Kidney epithelial cell (primary cell): Measurements from ENCODE around the gene NMBR. TPM values are rescaled to one million over a fixed set of nuclear protein-coding genes. Genes with fewer than 3 reads are reported as not detected.
"Not testable (repeated sequence)": the region's sequence is repeated elsewhere in the genome, so short reads cannot be mapped to it uniquely, and the experiment has no call there.

Source experiments
- DNase-seq: peaks from one replicate; pipeline ENCODE4 v3.0.0-alpha.2; 2010; ENCODE audit warnings: low read depth
- H3K27me3 ChIP-seq: 2 replicates; pipeline ENCODE4 v1.6.0; 2011; ENCODE audit warnings: low read length; ENCODE audit not compliant: control insufficient read depth, insufficient read depth
- H3K36me3 ChIP-seq: 2 replicates; pipeline ENCODE4 v1.5.1; 2011; ENCODE audit warnings: low read length; ENCODE audit not compliant: control insufficient read depth, insufficient read depth
- H3K4me3 ChIP-seq: 2 replicates; pipeline ENCODE4 v1.5.1; 2011; ENCODE audit warnings: low read depth, mild to moderate bottlenecking, control low read depth, low read length
- CTCF ChIP-seq: IDR thresholded peaks from 2 replicates; pipeline ENCODE4 v1.5.1; 2011; ENCODE audit warnings: mild to moderate bottlenecking, moderate library complexity, low read length, control low read depth, inconsistent platforms; ENCODE audit not compliant: insufficient read depth, poor library complexity, severe bottlenecking
- total RNA-seq: library from RNA; depleted of rRNA; stranded (reverse); fragments of >200 nt; gene quantifications from 2 replicates; pipeline ENCODE4 v1.2.3, GENCODE V29; 2015

The NMBR gene
- total RNA-seq, 1 donor from 2014 or later = not detected

- no peak for TF ChIP-seq CTCF
- DNase-seq = no peak
- Histone ChIP-seq H3K36me3 (no peaks in the 10 kb centered on the region), H3K27me3 (no peaks in the 10 kb centered on the region), H3K4me3 (no peak overlapping the region)
Measured at GRCh38 chr6:142028527-142028926, 118.4 kb downstream of the NMBR start.

- not testable (repeated sequence) for DNase-seq, H3K27me3 ChIP-seq, H3K4me3 ChIP-seq, H3K36me3 ChIP-seq
Measured at GRCh38 chr6:142027804-142028203, 119.1 kb downstream of the NMBR start.

- Histone ChIP-seq H3K4me3 (no peak overlapping the region), H3K36me3 (no peaks in the 10 kb centered on the region), H3K27me3 (no peaks in the 10 kb centered on the region)
- no peak for DNase-seq
- TF ChIP-seq CTCF = no peak
Measured at GRCh38 chr6:142027074-142027473, 119.8 kb downstream of the NMBR start.

GRCh38 chr6:142026471-142026870 lies 120.5 kb downstream of the NMBR start:
- H3K36me3 ChIP-seq = no peaks in the 10 kb centered on the region
- no peak for TF ChIP-seq CTCF
- H3K4me3 ChIP-seq = no peak overlapping the region
- H3K27me3 ChIP-seq = no peaks in the 10 kb centered on the region
- DNase-seq = no peak

Other genes starting within 250 kb of the NMBR start
- gene GJE1, start 14.2 kb downstream of the NMBR start, total RNA-seq = not detected in 2 replicates
- 49.9 and 54.4 TPM in 2 replicates for gene VTA1, start 141 bp upstream of the NMBR start, total RNA-seq
- gene ADGRG6, start 154.9 kb upstream of the NMBR start, total RNA-seq = 30.3 and 39.1 TPM in 2 replicates